NCI-H146 (cell line): ENCODE results near the gene RCC1.
"Not testable (repeated sequence)": the region's sequence is repeated elsewhere in the genome, so short reads cannot be mapped to it uniquely, and the experiment has no call there.

Experiments
- DNase-seq: peaks from one replicate; lab custom pipeline; 2025; lab: John Stamatoyannopoulos, UW

The RCC1 gene

GRCh38 chr1:28505406-28506187 lies at the start of gene RCC1:
Gene RCC1, plus strand, starts transcription at chr1:28506043. Its CDS starts 23,824 bp downstream, at chr1:28529867.
- peak; percentile 97 for DNase-seq

- no peak for DNase-seq
Measured at GRCh38 chr1:28456078-28456477, 49.8 kb upstream of the RCC1 start.

GRCh38 chr1:28457678-28458077 lies 48.2 kb upstream of the RCC1 start:
- no peak for DNase-seq

- DNase-seq, result no peak
Measured at GRCh38 chr1:28458237-28459228, 47.3 kb upstream of the RCC1 start.

GRCh38 chr1:28466226-28466778 lies 39.5 kb upstream of the RCC1 start:
- DNase-seq, result no peak

- DNase-seq, result no peak
Measured at GRCh38 chr1:28470146-28470545, 35.7 kb upstream of the RCC1 start.

GRCh38 chr1:28479497-28479896 lies 26.3 kb upstream of the RCC1 start:
- not testable (repeated sequence) for DNase-seq

GRCh38 chr1:28480308-28480707 lies 25.5 kb upstream of the RCC1 start:
- no peak for DNase-seq

GRCh38 chr1:28482138-28482537 lies 23.7 kb upstream of the RCC1 start:
- DNase-seq, result no peak

GRCh38 chr1:28482702-28483101 lies 23.1 kb upstream of the RCC1 start:
- no peak for DNase-seq

GRCh38 chr1:28494737-28495136 lies 11.1 kb upstream of the RCC1 start:
- DNase-seq, result no peak

- DNase-seq, result no peak
Measured at GRCh38 chr1:28499553-28499952, 6.3 kb upstream of the RCC1 start.

GRCh38 chr1:28501925-28502324 lies 3.9 kb upstream of the RCC1 start:
- no peak for DNase-seq

GRCh38 chr1:28503117-28503516 lies 2.7 kb upstream of the RCC1 start:
- DNase-seq, result no peak

- DNase-seq, result no peak
Measured at GRCh38 chr1:28506907-28507246, 1.0 kb downstream of the RCC1 start.

GRCh38 chr1:28507247-28507645 lies 1.4 kb downstream of the RCC1 start:
- no peak for DNase-seq

GRCh38 chr1:28507646-28508434 lies 2.0 kb downstream of the RCC1 start:
- no peak for DNase-seq

GRCh38 chr1:28508435-28508754 lies 2.6 kb downstream of the RCC1 start:
- DNase-seq, result no peak

- no peak for DNase-seq
Measured at GRCh38 chr1:28509705-28510272, 3.9 kb downstream of the RCC1 start.

- no peak for DNase-seq
Measured at GRCh38 chr1:28510273-28510969, 4.6 kb downstream of the RCC1 start.

- DNase-seq, result no peak
Measured at GRCh38 chr1:28510970-28511440, 5.2 kb downstream of the RCC1 start.
